Measurements from ENCODE around the gene TUBB3. TPM values are rescaled to one million over a fixed set of nuclear protein-coding genes. Genes with fewer than 3 reads are reported as not detected.
A peak's percentile ranks its signal among the peaks of the same experiment; 100 is the strongest.

TUBB3 gene
- total and polyA plus RNA-seq, 2 donors from 2014 or later = 3.4 to 35.0 TPM

GRCh38 chr16:89973654-89974335 is 50.7 kb downstream of the TUBB3 start:
- Histone ChIP-seq H3K27ac (ENCODE audit: low read depth in 2 of 2, low read length in 2 of 2) (no peak overlapping the region), H3K9me3 (ENCODE audit: control insufficient read depth in 2 of 3, insufficient read depth in 1 of 3, low read length in 3 of 3) (peaks cover 0 to 2% (median 0%) of the 10 kb centered on the region in 3 donors), H3K36me3 (ENCODE audit: control insufficient read depth in 2 of 3, insufficient read depth in 3 of 3, low read length in 3 of 3) (peaks cover 0 to 8% (median 6%) of the 10 kb centered on the region in 3 donors), H3K4me3 (ENCODE audit: low read length in 3 of 3) (peak overlapping the region in 2 of 3 donors; percentile 86 to 96), H3K4me1 (ENCODE audit: control insufficient read depth in 2 of 3, insufficient read depth in 2 of 3, low read depth in 1 of 3, low read length in 3 of 3) (peaks cover 0 to 18% (median 7%) of the 10 kb centered on the region in 3 donors), H3K27me3 (ENCODE audit: control insufficient read depth, insufficient read depth, low read length) (no peaks in the 10 kb centered on the region), H3K9ac (ENCODE audit: low read length in 3 of 3) (peak overlapping the region in 1 of 3 donors; percentile 12)
- intact Hi-C loops (cut with DNase I) = no loop called here
- DNase-seq = no peak
- no peak for FAIRE-seq
- no peak for TF ChIP-seq CTCF (IDR thresholded peaks at IDR 0.05; ENCODE audit: borderline replicate concordance, extremely low read depth, insufficient read depth)

GRCh38 chr16:89974870-89975269 is 51.7 kb downstream of the TUBB3 start:
- FAIRE-seq = no peak
- no peak overlapping the region for H3K9ac ChIP-seq (ENCODE audit: low read length in 3 of 3)

GRCh38 chr16:89981414-89981813 is 58.3 kb downstream of the TUBB3 start:
- no peaks in the 10 kb centered on the region for H3K9me3 ChIP-seq (ENCODE audit: control insufficient read depth in 2 of 3, insufficient read depth in 1 of 3, low read length in 3 of 3)
- DNase-seq = no peak
- no peak overlapping the region for H3K27ac ChIP-seq (ENCODE audit: low read depth in 2 of 2, low read length in 2 of 2)
- no peak overlapping the region for H3K4me3 ChIP-seq (ENCODE audit: low read length in 3 of 3)
- no peak overlapping the region for H3K9ac ChIP-seq (ENCODE audit: low read length in 3 of 3)
- FAIRE-seq = no peak
- TF ChIP-seq CTCF (IDR thresholded peaks at IDR 0.05; ENCODE audit: borderline replicate concordance, extremely low read depth, insufficient read depth) = no peak
- H3K36me3 ChIP-seq (ENCODE audit: control insufficient read depth in 2 of 3, insufficient read depth in 3 of 3, low read length in 3 of 3) = peaks cover 3 to 34% (median 22%) of the 10 kb centered on the region in 3 donors
- no peaks in the 10 kb centered on the region for H3K4me1 ChIP-seq (ENCODE audit: control insufficient read depth in 2 of 3, insufficient read depth in 2 of 3, low read depth in 1 of 3, low read length in 3 of 3)
- intact Hi-C loops (cut with DNase I) = no loop called here
- H3K27me3 ChIP-seq (ENCODE audit: control insufficient read depth, insufficient read depth, low read length) = no peaks in the 10 kb centered on the region

More at GRCh38 chr16:89974870-89975269, 51.7 kb downstream of the TUBB3 start:
- Histone ChIP-seq H3K4me1 (ENCODE audit: control insufficient read depth in 2 of 3, insufficient read depth in 2 of 3, low read depth in 1 of 3, low read length in 3 of 3) (peaks cover 0 to 18% (median 7%) of the 10 kb centered on the region in 3 donors), H3K36me3 (ENCODE audit: control insufficient read depth in 2 of 3, insufficient read depth in 3 of 3, low read length in 3 of 3) (peaks cover 0 to 8% (median 4%) of the 10 kb centered on the region in 3 donors), H3K9me3 (ENCODE audit: control insufficient read depth in 2 of 3, insufficient read depth in 1 of 3, low read length in 3 of 3) (peaks cover 0 to 2% (median 0%) of the 10 kb centered on the region in 3 donors), H3K4me3 (ENCODE audit: low read length in 3 of 3) (no peak overlapping the region), H3K27ac (ENCODE audit: low read depth in 2 of 2, low read length in 2 of 2) (no peak overlapping the region), H3K27me3 (ENCODE audit: control insufficient read depth, insufficient read depth, low read length) (no peaks in the 10 kb centered on the region)
- intact Hi-C loops (cut with DNase I) = no loop called here
- DNase-seq = no peak
- no peak for TF ChIP-seq CTCF (IDR thresholded peaks at IDR 0.05; ENCODE audit: borderline replicate concordance, extremely low read depth, insufficient read depth)

All from kidney (tissue), 14 donors.